OCI-LY3 (cell line): ENCODE data around the gene KAT6B.

ENCODE experiments used
- EZH2phosphoT487 ChIP-seq: fragments of 200-600 bp; shearing (Covaris generic); IDR thresholded peaks from 2 replicates; pipeline ENCODE4 v1.6.1; 2018; ENCODE audit warnings: antibody characterized with exemption, mixed run types, low read depth
- TF ChIP-seq, protein P1 (sequence below): fragments of 200-600, 300-600 bp; sonication (generic); IDR thresholded peaks from 2 replicates; pipeline ENCODE4 v1.5.1; 2014; ENCODE audit warnings: antibody characterized with exemption, low read length, low read depth

DNA sequence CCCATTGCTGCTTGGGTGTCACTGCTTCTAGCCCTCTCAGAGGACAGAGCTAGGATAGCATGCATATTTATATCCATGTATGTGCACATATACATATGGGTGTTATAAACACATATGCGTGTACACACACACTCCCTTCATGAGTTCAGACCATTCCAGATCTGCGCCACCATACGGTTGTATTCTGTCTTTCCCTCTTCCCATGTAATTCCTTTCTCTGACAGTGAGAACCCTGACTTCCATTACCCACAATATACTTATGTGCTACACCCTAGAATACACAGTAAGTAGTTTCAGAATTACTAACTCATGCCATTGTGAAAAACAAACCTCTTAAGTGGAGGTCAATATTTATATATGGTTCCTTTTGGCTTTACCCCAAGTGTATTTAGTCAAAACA lies 168.5 kb downstream of the KAT6B start:
- TF ChIP-seq, protein P1, sequence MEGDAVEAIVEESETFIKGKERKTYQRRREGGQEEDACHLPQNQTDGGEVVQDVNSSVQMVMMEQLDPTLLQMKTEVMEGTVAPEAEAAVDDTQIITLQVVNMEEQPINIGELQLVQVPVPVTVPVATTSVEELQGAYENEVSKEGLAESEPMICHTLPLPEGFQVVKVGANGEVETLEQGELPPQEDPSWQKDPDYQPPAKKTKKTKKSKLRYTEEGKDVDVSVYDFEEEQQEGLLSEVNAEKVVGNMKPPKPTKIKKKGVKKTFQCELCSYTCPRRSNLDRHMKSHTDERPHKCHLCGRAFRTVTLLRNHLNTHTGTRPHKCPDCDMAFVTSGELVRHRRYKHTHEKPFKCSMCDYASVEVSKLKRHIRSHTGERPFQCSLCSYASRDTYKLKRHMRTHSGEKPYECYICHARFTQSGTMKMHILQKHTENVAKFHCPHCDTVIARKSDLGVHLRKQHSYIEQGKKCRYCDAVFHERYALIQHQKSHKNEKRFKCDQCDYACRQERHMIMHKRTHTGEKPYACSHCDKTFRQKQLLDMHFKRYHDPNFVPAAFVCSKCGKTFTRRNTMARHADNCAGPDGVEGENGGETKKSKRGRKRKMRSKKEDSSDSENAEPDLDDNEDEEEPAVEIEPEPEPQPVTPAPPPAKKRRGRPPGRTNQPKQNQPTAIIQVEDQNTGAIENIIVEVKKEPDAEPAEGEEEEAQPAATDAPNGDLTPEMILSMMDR: no peak
- no peak for TF ChIP-seq EZH2phosphoT487
